CD14-positive monocyte (primary cell): ENCODE measurements around the gene GBX2. TPM values are rescaled to one million over a fixed set of nuclear protein-coding genes. Genes with fewer than 3 reads are reported as not detected.

Experiments
- DNase-seq, 3 donors: peaks; one replicate each; pipeline ENCODE4 v3.0.0-alpha.2; 2011 to 2022
- H2AFZ ChIP-seq: 2 replicates; pipeline ENCODE4 v1.6.0; 2012; ENCODE audit warnings: mild to moderate bottlenecking, low read depth, low read length, inconsistent platforms; ENCODE audit not compliant: insufficient read depth, poor library complexity, severe bottlenecking
- H3K27ac ChIP-seq, 2 donors: 1 replicate in 1 of 2; 2 replicates in 1 of 2; pipeline ENCODE4 v1.5.1; 2012 to 2013; ENCODE audit warnings: low read length in 2 of 2, control low read depth in 1 of 2, inconsistent platforms in 1 of 2, low read depth in 1 of 2, mild to moderate bottlenecking in 1 of 2
- H3K27me3 ChIP-seq, 2 donors: one replicate each; pipeline versions ENCODE4 v1.6.0 to v1.6.1; 2011 to 2013; ENCODE audit warnings: low read length in 2 of 2; ENCODE audit not compliant: control insufficient read depth in 2 of 2, insufficient read depth in 2 of 2
- H3K36me3 ChIP-seq, 2 donors: replicated peaks in 1 of 2; 1 replicate in 1 of 2; 2 replicates in 1 of 2; pipeline versions ENCODE4 v1.5.1 to v1.6.1; 2012 to 2013; ENCODE audit warnings: low read length in 2 of 2, control low read depth in 1 of 2, inconsistent platforms in 1 of 2, mild to moderate bottlenecking in 1 of 2; ENCODE audit not compliant: insufficient read depth in 2 of 2, control insufficient read depth in 1 of 2
- H3K4me1 ChIP-seq, 2 donors: 1 replicate in 1 of 2; 2 replicates in 1 of 2; pipeline versions ENCODE4 v1.5.1 to v1.6.1; 2012 to 2013; ENCODE audit warnings: low read length in 2 of 2, control low read depth in 1 of 2, inconsistent platforms in 1 of 2, mild to moderate bottlenecking in 1 of 2, moderate library complexity in 1 of 2; ENCODE audit not compliant: insufficient read depth in 2 of 2, control insufficient read depth in 1 of 2
- H3K4me2 ChIP-seq: replicated peaks from 2 replicates; pipeline ENCODE3; 2012; ENCODE audit warnings: low read length, moderate library complexity, mild to moderate bottlenecking; ENCODE audit not compliant: poor library complexity, severe bottlenecking; ENCODE audit errors: extremely low read depth
- H3K4me3 ChIP-seq, 3 experiments: fragments of 200-600 bp in 1 of 3; sonication (generic) in 1 of 3; replicated peaks in 1 of 3; 1 replicate in 2 of 3; 2 replicates in 1 of 3; pipeline ENCODE4 v1.5.1; 2011 to 2013; ENCODE audit warnings: low read length in 3 of 3, mild to moderate bottlenecking in 3 of 3, control low read depth in 2 of 3, low read depth in 2 of 3, inconsistent platforms in 1 of 3, moderate library complexity in 1 of 3
- H3K79me2 ChIP-seq: 2 replicates; pipeline ENCODE4 v1.6.0; 2012; ENCODE audit warnings: mild to moderate bottlenecking, control low read depth, inconsistent platforms, low read length, moderate library complexity; ENCODE audit not compliant: insufficient read depth
- H3K9ac ChIP-seq: 2 replicates; pipeline ENCODE4 v1.6.0; 2017; ENCODE audit warnings: low read length, mild to moderate bottlenecking; ENCODE audit not compliant: insufficient read depth, poor library complexity, severe bottlenecking
- H3K9me3 ChIP-seq, 2 donors: replicated peaks in 1 of 2; 1 replicate in 1 of 2; 2 replicates in 1 of 2; pipeline versions ENCODE4 v1.5.1 to v1.6.1; 2012 to 2013; ENCODE audit warnings: low read length in 2 of 2, control low read depth in 1 of 2; ENCODE audit not compliant: control insufficient read depth in 1 of 2, insufficient read depth in 1 of 2
- H4K20me1 ChIP-seq: 2 replicates; pipeline ENCODE4 v1.6.0; 2012; ENCODE audit warnings: mild to moderate bottlenecking, low read length, control low read depth, moderate library complexity; ENCODE audit not compliant: insufficient read depth
- H3K27ac Mint-ChIP-seq, 7 donors: one replicate each; pipeline ENCODE4 v1.8.0; 2020; ENCODE audit warnings: mild to moderate bottlenecking in 7 of 7, mixed read lengths in 7 of 7, moderate library complexity in 6 of 7, inconsistent platforms in 2 of 7
- H3K27me3 Mint-ChIP-seq, 3 donors: one replicate each; pipeline ENCODE4 v1.8.0; 2021 to 2022; ENCODE audit warnings: low read depth in 3 of 3, mild to moderate bottlenecking in 3 of 3, mixed read lengths in 3 of 3, moderate library complexity in 3 of 3, inconsistent platforms in 1 of 3
- H3K36me3 Mint-ChIP-seq, 2 donors: one replicate each; pipeline ENCODE4 v1.8.0; 2020; ENCODE audit warnings: mixed read lengths in 2 of 2, inconsistent platforms in 1 of 2, mild to moderate bottlenecking in 1 of 2
- H3K4me1 Mint-ChIP-seq: one replicate; pipeline ENCODE4 v1.8.0; 2020; ENCODE audit warnings: mild to moderate bottlenecking, mixed read lengths
- H3K4me3 Mint-ChIP-seq, 2 donors: one replicate each; pipeline ENCODE4 v1.8.0; 2020; ENCODE audit warnings: mild to moderate bottlenecking in 2 of 2, mixed read lengths in 2 of 2, moderate library complexity in 1 of 2
- H3K9me3 Mint-ChIP-seq, 7 donors: one replicate each; pipeline ENCODE4 v1.8.0; 2020 to 2022; ENCODE audit warnings: mixed read lengths in 7 of 7, mild to moderate bottlenecking in 6 of 7, moderate library complexity in 6 of 7, inconsistent platforms in 2 of 7
- CTCF ChIP-seq: fragments of 200-600 bp; IDR thresholded peaks from one replicate; pipeline ENCODE4 v1.8.0; 2022; ENCODE audit warnings: antibody characterized with exemption, mild to moderate bottlenecking
- WGBS: methylation state at CpG from one replicate; pipeline ENCODE4 v1.1.5; 2013; ENCODE audit warnings: missing lambda C conversion rate; ENCODE audit not compliant: insufficient coverage; 5-methylcytosine and 5-hydroxymethylcytosine counted together
- intact Hi-C, 2 donors: fragments of 100-400 bp; cut with micrococcal nuclease; formaldehyde crosslinking; loops; one replicate each; pipeline versions ENCODE4 v1.15.0 to v1.15.1; 2023
- polyA plus RNA-seq, 3 donors: library from polyadenylated mRNA; depleted of rRNA in 1 of 3; unstranded in 2 of 3; stranded (reverse) in 1 of 3; fragments of 300-500 nt in 2 of 3; fragments of >200 nt in 1 of 3; fragmentation: Illumina TruSeq in 2 of 3; gene quantifications; 1 replicate in 2 of 3; 2 replicates in 1 of 3; pipeline ENCODE4 v1.2.3, GENCODE V29; 2012 to 2021

Gene GBX2
- polyA plus RNA-seq, 3 donors: not detected

- H3K36me3 Mint-ChIP-seq: no peaks in the 10 kb centered on the region
- 12% methylated on average over 41 of the region's 45 CpGs for WGBS
- H3K4me3 ChIP-seq: no peak overlapping the region
- peaks cover 0 to 17% (median 2%) of the 10 kb centered on the region in 7 donors for H3K9me3 Mint-ChIP-seq
- no peak overlapping the region for H3K27ac ChIP-seq
- peaks cover 4 to 7% of the 10 kb centered on the region in 2 donors for H3K9me3 ChIP-seq
- H3K79me2 ChIP-seq: no peaks in the 10 kb centered on the region
- no peak overlapping the region for H3K4me2 ChIP-seq
- H3K9ac ChIP-seq: no peak overlapping the region
- TF ChIP-seq CTCF: no peak
- H2AFZ ChIP-seq: no peak overlapping the region
- peaks cover 18 to 68% of the 10 kb centered on the region in 2 donors for H3K27me3 ChIP-seq
- intact Hi-C loops: no loop called here
- H3K4me3 Mint-ChIP-seq: peak overlapping the region in 1 of 2 donors; percentile 72
- peaks cover 60 to 72% (median 64%) of the 10 kb centered on the region in 3 donors for H3K27me3 Mint-ChIP-seq
- no peaks in the 10 kb centered on the region for H4K20me1 ChIP-seq
- no peak for DNase-seq
- no peaks in the 10 kb centered on the region for H3K4me1 Mint-ChIP-seq
- no peaks in the 10 kb centered on the region for H3K36me3 ChIP-seq
- H3K27ac Mint-ChIP-seq: no peak overlapping the region
- H3K4me1 ChIP-seq: no peaks in the 10 kb centered on the region
Observed at GRCh38 chr2:236158969-236159777, 9.0 kb downstream of the GBX2 start.

- H3K36me3 ChIP-seq: no peaks in the 10 kb centered on the region
- no peak overlapping the region for H3K27ac ChIP-seq
- peaks cover 6 to 8% of the 10 kb centered on the region in 2 donors for H3K9me3 ChIP-seq
- Mint-ChIP-seq H3K36me3 (no peaks in the 10 kb centered on the region), H3K27ac (no peak overlapping the region), H3K4me3 (peak overlapping the region in 1 of 2 donors; percentile 43), H3K9me3 (peaks cover 4 to 28% (median 9%) of the 10 kb centered on the region in 7 donors), H3K4me1 (no peaks in the 10 kb centered on the region), H3K27me3 (peaks cover 50 to 62% (median 56%) of the 10 kb centered on the region in 3 donors)
- no peak for DNase-seq
- H3K79me2 ChIP-seq: no peaks in the 10 kb centered on the region
- no peak overlapping the region for H3K9ac ChIP-seq
- H3K4me3 ChIP-seq: no peak overlapping the region
- H3K4me2 ChIP-seq: no peak overlapping the region
- WGBS: 92% methylated on average over 3 of the region's 10 CpGs
- H4K20me1 ChIP-seq: no peaks in the 10 kb centered on the region
- no peak for TF ChIP-seq CTCF
- peaks cover 15 to 56% of the 10 kb centered on the region in 2 donors for H3K27me3 ChIP-seq
- intact Hi-C loops: no loop called here
- no peaks in the 10 kb centered on the region for H3K4me1 ChIP-seq
- H2AFZ ChIP-seq: no peak overlapping the region
Observed at GRCh38 chr2:236157815-236158498, 10.2 kb downstream of the GBX2 start.
